Coronary artery (tissue), 2 donors: Measurements from ENCODE around the gene SHISA4.

ENCODE experiments used
- DNase-seq: peaks from one replicate; pipeline ENCODE4 v3.0.0-alpha.2; 2017; ENCODE audit warnings: low spot score
- H3K27ac ChIP-seq, 2 donors: fragments of 200-600 bp; sonication (generic); one replicate each; pipeline ENCODE4 v1.5.1; 2016 to 2019
- H3K4me3 ChIP-seq: fragments of 200-600 bp; sonication (generic); 2 replicates; pipeline ENCODE4 v1.5.1; 2016; ENCODE audit warnings: mild to moderate bottlenecking, moderate library complexity
- TF ChIP-seq, protein P1 (sequence below): fragments of 200-600 bp; sonication (generic); IDR thresholded peaks from one replicate; pipeline ENCODE4 v1.5.1; 2019; ENCODE audit warnings: antibody characterized with exemption

The SHISA4 gene

DNA sequence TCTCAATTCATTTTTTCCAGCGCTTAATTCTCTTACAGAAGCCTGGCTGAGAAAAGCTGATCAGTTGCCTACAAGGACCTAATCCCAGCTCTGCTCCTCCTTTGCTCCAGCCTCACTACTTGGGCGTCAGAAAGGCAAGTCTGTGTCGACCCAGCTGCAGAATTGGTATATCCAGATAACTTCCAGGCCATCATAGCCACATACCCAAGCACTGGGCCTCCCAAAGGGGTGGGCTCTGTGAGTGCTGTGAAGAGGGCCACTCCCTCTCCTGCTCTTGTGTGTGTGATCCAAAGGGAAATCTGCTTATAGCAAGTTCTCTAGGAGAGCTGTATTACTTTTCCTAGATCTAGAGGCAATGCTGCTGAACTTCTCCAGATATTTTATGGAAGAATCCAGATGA, 39.6 kb downstream of the SHISA4 start:
- Histone ChIP-seq H3K27ac (peak overlapping the region; percentile 25 to 51), H3K4me3 (peak overlapping the region; percentile 43)
- TF ChIP-seq, protein P1, sequence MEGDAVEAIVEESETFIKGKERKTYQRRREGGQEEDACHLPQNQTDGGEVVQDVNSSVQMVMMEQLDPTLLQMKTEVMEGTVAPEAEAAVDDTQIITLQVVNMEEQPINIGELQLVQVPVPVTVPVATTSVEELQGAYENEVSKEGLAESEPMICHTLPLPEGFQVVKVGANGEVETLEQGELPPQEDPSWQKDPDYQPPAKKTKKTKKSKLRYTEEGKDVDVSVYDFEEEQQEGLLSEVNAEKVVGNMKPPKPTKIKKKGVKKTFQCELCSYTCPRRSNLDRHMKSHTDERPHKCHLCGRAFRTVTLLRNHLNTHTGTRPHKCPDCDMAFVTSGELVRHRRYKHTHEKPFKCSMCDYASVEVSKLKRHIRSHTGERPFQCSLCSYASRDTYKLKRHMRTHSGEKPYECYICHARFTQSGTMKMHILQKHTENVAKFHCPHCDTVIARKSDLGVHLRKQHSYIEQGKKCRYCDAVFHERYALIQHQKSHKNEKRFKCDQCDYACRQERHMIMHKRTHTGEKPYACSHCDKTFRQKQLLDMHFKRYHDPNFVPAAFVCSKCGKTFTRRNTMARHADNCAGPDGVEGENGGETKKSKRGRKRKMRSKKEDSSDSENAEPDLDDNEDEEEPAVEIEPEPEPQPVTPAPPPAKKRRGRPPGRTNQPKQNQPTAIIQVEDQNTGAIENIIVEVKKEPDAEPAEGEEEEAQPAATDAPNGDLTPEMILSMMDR = no peak
- no peak for DNase-seq

GRCh38 chr1:201930137-201930536, 41.4 kb downstream of the SHISA4 start:
- Histone ChIP-seq H3K4me3 (peak overlapping the region; percentile 39), H3K27ac (peak overlapping the region; percentile 33 to 44)
- TF ChIP-seq, protein P1 = no peak

DNA sequence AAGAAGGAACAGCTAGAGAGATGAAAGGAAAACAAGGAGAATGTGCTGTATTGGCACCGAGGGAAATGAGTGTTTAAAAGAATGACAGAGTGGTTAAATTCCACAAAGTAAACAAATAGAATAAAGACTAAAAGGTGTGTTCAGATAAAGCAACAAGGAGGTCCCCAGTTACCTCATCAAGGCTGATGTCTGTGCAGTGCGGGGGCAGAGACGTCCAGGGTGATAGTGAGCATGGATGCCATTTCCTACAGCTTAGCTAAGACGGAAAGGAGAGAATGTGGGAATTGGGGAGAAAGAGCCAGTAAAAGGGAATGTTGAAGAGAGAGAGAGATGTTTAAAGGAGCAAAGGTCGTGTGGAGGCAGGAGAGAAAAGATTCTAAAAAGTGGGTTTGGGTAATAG, 42.1 kb downstream of the SHISA4 start:
- TF ChIP-seq, protein P1 = no peak
- DNase-seq = no peak
- peak overlapping the region; percentile 39 for H3K4me3 ChIP-seq
- H3K27ac ChIP-seq = peak overlapping the region; percentile 33 to 44

More at GRCh38 chr1:201930137-201930536, 41.4 kb downstream of the SHISA4 start:
- DNase-seq = no peak

DNA sequence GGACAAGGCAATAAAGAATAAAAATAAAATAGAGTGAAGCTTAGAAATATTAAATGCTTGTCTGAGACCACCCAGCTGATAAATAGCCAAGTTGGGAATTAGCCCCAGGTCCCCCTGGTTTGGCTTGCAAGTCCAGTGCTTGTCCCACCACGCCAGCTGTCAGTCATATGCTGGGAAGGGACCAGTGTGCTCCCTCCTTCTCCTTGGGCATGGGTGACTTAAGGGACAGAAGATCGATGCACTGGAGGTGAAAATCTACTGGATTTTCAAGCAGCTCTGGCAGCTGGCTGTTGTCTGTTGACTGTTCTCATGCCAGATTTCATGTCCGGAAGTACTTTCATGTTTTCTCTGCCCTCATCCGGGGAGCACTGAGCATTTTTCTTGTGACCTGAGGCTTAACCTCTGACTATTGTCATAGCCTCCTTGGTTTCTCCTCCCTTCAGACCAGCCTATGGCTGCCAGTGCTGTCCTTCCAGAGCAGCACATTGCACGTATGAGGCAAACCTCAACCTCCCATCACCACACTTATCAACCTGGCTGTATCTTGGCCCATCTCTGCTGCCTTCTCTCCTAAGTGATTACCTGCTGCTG, 45.2 kb downstream of the SHISA4 start:
- no peak for DNase-seq
- TF ChIP-seq, protein P1 = no peak
- peak overlapping the region; percentile 28 to 76 for H3K27ac ChIP-seq
- H3K4me3 ChIP-seq = peak overlapping the region; percentile 53

DNA sequence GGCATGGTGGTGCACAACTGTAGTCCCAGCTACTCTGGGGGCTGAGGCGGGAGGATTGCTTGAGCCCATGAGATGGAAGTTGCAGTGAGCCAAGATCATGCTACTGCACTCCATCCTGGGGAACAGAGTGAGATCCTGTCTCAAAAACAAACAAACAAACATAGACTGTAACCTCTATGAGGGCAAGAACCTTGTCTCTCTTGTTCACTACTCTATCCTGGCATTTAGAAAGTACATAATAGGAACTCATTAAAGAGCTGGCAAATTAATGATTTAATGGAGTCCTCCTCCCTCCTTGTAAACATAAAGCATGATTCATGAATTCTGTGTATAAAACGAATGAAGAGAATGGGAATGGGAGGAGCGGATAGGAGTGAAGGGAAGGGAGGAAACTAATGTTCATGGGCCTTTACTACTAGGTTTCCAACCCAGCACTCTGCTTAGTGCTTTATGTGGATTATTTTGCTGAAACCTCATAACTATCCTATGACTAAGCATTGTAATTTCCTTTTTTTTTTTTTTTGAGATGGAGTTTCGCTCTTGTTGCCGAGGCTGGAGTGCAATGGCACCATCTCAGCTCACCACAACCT, 49.0 kb downstream of the SHISA4 start:
- Histone ChIP-seq H3K27ac (peak overlapping the region; percentile 83 to 86), H3K4me3 (peak overlapping the region; percentile 93)
- TF ChIP-seq, protein P1 = no peak

GRCh38 chr1:201938440-201939035, 49.8 kb downstream of the SHISA4 start:
- TF ChIP-seq, protein P1 = no peak
- Histone ChIP-seq H3K27ac (peak overlapping the region; percentile 83 to 86), H3K4me3 (peak overlapping the region; percentile 93)
- DNase-seq = no peak

More for the DNA sequence above, 49.0 kb downstream of the SHISA4 start:
- no peak for DNase-seq
